ENCODE results near the gene DPYD. TPM values are rescaled to one million over a fixed set of nuclear protein-coding genes. Genes with fewer than 3 reads are reported as not detected.

Gene DPYD
- total RNA-seq, 1 donor from 2014 or later = 11.3 TPM

GRCh38 chr1:97792655-97793054 is 128.2 kb downstream of the DPYD start:
- DNase-seq (ENCODE audit: low read depth) = no peak

GRCh38 chr1:97791251-97791650 is 129.6 kb downstream of the DPYD start:
- no peak for DNase-seq (ENCODE audit: low read depth)

GRCh38 chr1:97787231-97787630 is 133.6 kb downstream of the DPYD start:
- DNase-seq (ENCODE audit: low read depth) = no peak

- DNase-seq (ENCODE audit: low read depth) = no peak
These were observed 136.2 kb downstream of the DPYD start for GRCh38 chr1:97784661-97785060.

GRCh38 chr1:97783751-97784150 is 137.1 kb downstream of the DPYD start:
- DNase-seq (ENCODE audit: low read depth) = no peak

GRCh38 chr1:97781762-97782337 is 139.0 kb downstream of the DPYD start:
- DNase-seq (ENCODE audit: low read depth) = no peak

- no peak for DNase-seq (ENCODE audit: low read depth)
These were observed 139.9 kb downstream of the DPYD start for GRCh38 chr1:97780884-97781283.

GRCh38 chr1:97778718-97779117 is 142.1 kb downstream of the DPYD start:
- DNase-seq (ENCODE audit: low read depth) = no peak

GRCh38 chr1:97770376-97770775 is 150.5 kb downstream of the DPYD start:
- DNase-seq (ENCODE audit: low read depth) = no peak

- no peak for DNase-seq (ENCODE audit: low read depth)
These were observed 153.5 kb downstream of the DPYD start for GRCh38 chr1:97767381-97767780.

- no peak for DNase-seq (ENCODE audit: low read depth)
These were observed 155.8 kb downstream of the DPYD start for GRCh38 chr1:97764991-97765390.

- no peak for DNase-seq (ENCODE audit: low read depth)
These were observed 159.2 kb downstream of the DPYD start for GRCh38 chr1:97761637-97762036.

- DNase-seq (ENCODE audit: low read depth) = no peak
These were observed 161.8 kb downstream of the DPYD start for GRCh38 chr1:97759078-97759477.

- DNase-seq (ENCODE audit: low read depth) = no peak
These were observed 162.2 kb downstream of the DPYD start for GRCh38 chr1:97758541-97759057.

GRCh38 chr1:97745912-97746311 is 174.9 kb downstream of the DPYD start:
- no peak for DNase-seq (ENCODE audit: low read depth)

GRCh38 chr1:97744977-97745376 is 175.9 kb downstream of the DPYD start:
- DNase-seq (ENCODE audit: low read depth) = no peak

GRCh38 chr1:97743129-97743528 is 177.7 kb downstream of the DPYD start:
- no peak for DNase-seq (ENCODE audit: low read depth)

GRCh38 chr1:97740891-97741290 is 179.9 kb downstream of the DPYD start:
- no peak for DNase-seq (ENCODE audit: low read depth)

GRCh38 chr1:97739596-97740103 is 181.2 kb downstream of the DPYD start:
- no peak for DNase-seq (ENCODE audit: low read depth)

GRCh38 chr1:97738270-97738669 is 182.6 kb downstream of the DPYD start:
- no peak for DNase-seq (ENCODE audit: low read depth)

GRCh38 chr1:97730271-97730670 is 190.6 kb downstream of the DPYD start:
- no peak for DNase-seq (ENCODE audit: low read depth)

- no peak for DNase-seq (ENCODE audit: low read depth)
These were observed 192.4 kb downstream of the DPYD start for GRCh38 chr1:97728436-97728835.

- no peak for DNase-seq (ENCODE audit: low read depth)
These were observed 193.8 kb downstream of the DPYD start for GRCh38 chr1:97727029-97727428.

Measured in myocyte (in vitro differentiated cells).